Osteocyte (in vitro differentiated cells): ENCODE results near the gene PNPLA1. TPM values are rescaled to one million over a fixed set of nuclear protein-coding genes. Genes with fewer than 3 reads are reported as not detected.
"Not testable (repeated sequence)": the region's sequence is repeated elsewhere in the genome, so short reads cannot be mapped to it uniquely, and the experiment has no call there.

Experiments
- DNase-seq: peaks from one replicate; pipeline ENCODE4 v3.0.0; 2021; ENCODE audit warnings: mixed read lengths; ENCODE audit not compliant: unreplicated experiment; ENCODE audit errors: extremely low spot score
- H3K27ac Mint-ChIP-seq: one replicate; pipeline ENCODE4 v1.8.0; 2021; ENCODE audit warnings: mild to moderate bottlenecking, mixed read lengths; ENCODE audit not compliant: unreplicated experiment
- H3K27me3 Mint-ChIP-seq: one replicate; pipeline ENCODE4 v1.8.0; 2021; ENCODE audit warnings: mixed read lengths; ENCODE audit not compliant: unreplicated experiment
- H3K36me3 Mint-ChIP-seq: one replicate; pipeline ENCODE4 v1.8.0; 2021; ENCODE audit warnings: mixed read lengths; ENCODE audit not compliant: unreplicated experiment
- H3K4me1 Mint-ChIP-seq: one replicate; pipeline ENCODE4 v1.8.0; 2021; ENCODE audit warnings: mixed read lengths; ENCODE audit not compliant: unreplicated experiment
- H3K4me3 Mint-ChIP-seq: one replicate; pipeline ENCODE4 v1.8.0; 2021; ENCODE audit warnings: mild to moderate bottlenecking, moderate library complexity, mixed read lengths; ENCODE audit not compliant: unreplicated experiment
- H3K9me3 Mint-ChIP-seq: one replicate; pipeline ENCODE4 v1.8.0; 2021; ENCODE audit warnings: mixed read lengths; ENCODE audit not compliant: unreplicated experiment
- CTCF ChIP-seq: fragments of 200-600 bp; sonication (generic); IDR thresholded peaks from 2 replicates; pipeline ENCODE4 v1.5.0; 2021; ENCODE audit warnings: antibody characterized with exemption, mild to moderate bottlenecking, moderate library complexity
- total RNA-seq: library from RNA; stranded (reverse); gene quantifications from 2 replicates; pipeline ENCODE4 v1.2.1, GENCODE V29; 2021

Gene PNPLA1
- total RNA-seq, 1 donor from 2014 or later, result not detected

DNA sequence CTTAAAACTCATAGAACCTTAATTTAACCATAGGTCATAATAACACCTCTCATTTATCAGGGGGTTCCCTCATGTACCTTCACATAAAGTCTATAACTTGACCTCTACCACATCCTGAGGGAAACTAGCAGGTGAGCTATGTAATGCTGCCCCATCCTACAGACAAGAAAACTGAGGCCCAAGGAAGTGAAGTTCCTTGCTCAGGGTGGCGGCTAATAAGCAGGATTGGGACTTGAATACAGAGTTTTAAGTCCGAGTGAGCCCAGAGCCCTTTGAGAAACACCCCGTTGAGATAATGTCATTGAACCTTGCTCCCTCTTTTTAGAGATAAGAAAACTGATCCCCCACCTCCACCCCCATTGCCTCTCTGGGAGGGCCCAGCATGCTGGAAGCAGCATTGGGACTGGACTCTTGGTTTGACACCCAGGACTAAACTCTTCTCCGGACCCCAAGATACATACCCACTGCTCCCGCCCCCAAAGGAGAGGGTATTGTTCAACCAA lies 66.4 kb downstream of the PNPLA1 start:
- no peaks in the 10 kb centered on the region for H3K36me3 Mint-ChIP-seq
- no peak for DNase-seq

GRCh38 chr6:36336779-36337241 lies 67.0 kb downstream of the PNPLA1 start, which contains the start of gene BNIP5:
BNIP5 (minus strand) TSS chr6:36336888; CDS start chr6:36330690, 6,198 bp downstream.
- no peak within 1 kb of the TSS for H3K4me3 Mint-ChIP-seq
- H3K27ac Mint-ChIP-seq, result no peak within 1 kb of the TSS
- DNase-seq, result no peak
- no peak for TF ChIP-seq CTCF
- H3K9me3 Mint-ChIP-seq, result no peaks in the 10 kb centered on the region
- no peaks in the 10 kb centered on the region for H3K36me3 Mint-ChIP-seq
- peaks cover 81% of the 10 kb centered on the region for H3K27me3 Mint-ChIP-seq
- peaks cover 6% of the 10 kb centered on the region for H3K4me1 Mint-ChIP-seq

More for the DNA sequence above, 66.4 kb downstream of the PNPLA1 start:
- Mint-ChIP-seq H3K4me1 (peaks cover 6% of the 10 kb centered on the region), H3K4me3 (no peak overlapping the region), H3K27ac (no peak overlapping the region), H3K9me3 (no peaks in the 10 kb centered on the region), H3K27me3 (peaks cover 83% of the 10 kb centered on the region)
- TF ChIP-seq CTCF, result no peak

- no peaks in the 10 kb centered on the region for H3K9me3 Mint-ChIP-seq
- no peak for TF ChIP-seq CTCF
- H3K27ac Mint-ChIP-seq, result no peak overlapping the region
- H3K4me3 Mint-ChIP-seq, result no peak overlapping the region
- H3K4me1 Mint-ChIP-seq, result peaks cover 6% of the 10 kb centered on the region
- no peaks in the 10 kb centered on the region for H3K36me3 Mint-ChIP-seq
- no peak for DNase-seq
- H3K27me3 Mint-ChIP-seq, result peaks cover 79% of the 10 kb centered on the region
These were observed 68.0 kb downstream of the PNPLA1 start for GRCh38 chr6:36337814-36338213.

DNA sequence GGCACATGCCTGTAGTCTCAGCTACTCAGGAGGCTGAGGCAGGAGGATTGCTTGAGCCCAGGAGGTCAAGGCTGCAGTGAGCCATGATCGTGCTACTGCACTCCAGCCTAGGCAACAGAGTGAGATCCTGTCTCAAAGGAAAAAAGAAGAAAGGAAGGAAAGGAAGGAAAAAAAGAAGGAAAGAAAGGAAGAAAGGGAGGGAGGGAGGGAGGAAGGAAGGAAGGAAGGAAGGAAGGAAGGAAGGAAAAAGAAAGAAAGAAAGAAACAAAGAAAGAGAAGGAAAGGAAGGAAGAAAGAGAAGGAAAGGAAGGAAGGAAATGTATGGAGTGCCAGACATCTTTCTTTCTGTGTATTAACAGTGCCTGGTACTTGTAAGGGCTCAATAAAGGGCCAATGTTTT lies 68.4 kb downstream of the PNPLA1 start:
- H3K27me3 Mint-ChIP-seq, result peaks cover 79% of the 10 kb centered on the region
- not testable (repeated sequence) for DNase-seq, H3K4me3 Mint-ChIP-seq, H3K4me1 Mint-ChIP-seq, H3K36me3 Mint-ChIP-seq, H3K9me3 Mint-ChIP-seq, H3K27ac Mint-ChIP-seq

DNA sequence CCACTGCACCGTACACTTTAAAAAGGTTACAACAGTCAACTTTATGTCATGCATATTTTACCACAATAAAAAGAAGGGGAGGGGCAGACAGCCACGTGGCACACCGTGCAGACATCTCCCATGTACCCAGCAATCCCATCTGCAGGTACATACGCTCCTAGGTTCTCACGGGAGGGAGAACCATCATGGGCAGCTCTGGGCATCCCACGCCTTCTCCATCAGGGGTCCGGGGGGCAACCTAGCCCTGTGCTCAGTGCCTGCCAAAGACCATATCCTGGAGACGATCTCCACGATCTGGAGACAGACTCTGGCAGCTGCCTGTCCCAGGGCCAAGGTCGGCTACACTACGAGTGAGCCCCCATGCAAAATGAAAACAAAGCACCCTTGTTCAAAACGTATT lies 69.3 kb downstream of the PNPLA1 start:
- no peak for TF ChIP-seq CTCF
- no peak overlapping the region for H3K27ac Mint-ChIP-seq
- H3K36me3 Mint-ChIP-seq, result no peaks in the 10 kb centered on the region
- H3K9me3 Mint-ChIP-seq, result no peaks in the 10 kb centered on the region
- no peak overlapping the region for H3K4me3 Mint-ChIP-seq
- H3K4me1 Mint-ChIP-seq, result peaks cover 6% of the 10 kb centered on the region
- H3K27me3 Mint-ChIP-seq, result peaks cover 71% of the 10 kb centered on the region
- DNase-seq, result no peak

DNA sequence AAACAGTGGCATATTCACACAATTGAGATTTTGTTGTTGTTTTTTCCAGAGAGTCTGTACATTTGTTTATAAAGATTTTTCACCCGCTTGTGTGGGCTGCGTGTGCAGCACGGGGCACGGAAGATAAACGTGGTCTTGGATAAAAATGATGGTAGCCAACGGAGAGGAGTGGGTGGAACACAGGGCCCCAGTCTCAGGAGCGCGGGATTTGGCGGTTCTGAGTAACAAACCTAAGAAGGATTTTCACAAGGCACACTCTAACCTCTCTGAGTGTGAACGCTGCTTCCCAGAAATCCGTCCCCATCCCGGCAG lies 70.4 kb downstream of the PNPLA1 start:
- no peak overlapping the region for H3K27ac Mint-ChIP-seq
- DNase-seq, result no peak
- no peak overlapping the region for H3K4me3 Mint-ChIP-seq
- no peaks in the 10 kb centered on the region for H3K36me3 Mint-ChIP-seq
- TF ChIP-seq CTCF, result no peak
- no peaks in the 10 kb centered on the region for H3K9me3 Mint-ChIP-seq
- peaks cover 60% of the 10 kb centered on the region for H3K27me3 Mint-ChIP-seq
- peaks cover 6% of the 10 kb centered on the region for H3K4me1 Mint-ChIP-seq
